ENCODE data around the gene IGSF8.

Gene IGSF8

DNA sequence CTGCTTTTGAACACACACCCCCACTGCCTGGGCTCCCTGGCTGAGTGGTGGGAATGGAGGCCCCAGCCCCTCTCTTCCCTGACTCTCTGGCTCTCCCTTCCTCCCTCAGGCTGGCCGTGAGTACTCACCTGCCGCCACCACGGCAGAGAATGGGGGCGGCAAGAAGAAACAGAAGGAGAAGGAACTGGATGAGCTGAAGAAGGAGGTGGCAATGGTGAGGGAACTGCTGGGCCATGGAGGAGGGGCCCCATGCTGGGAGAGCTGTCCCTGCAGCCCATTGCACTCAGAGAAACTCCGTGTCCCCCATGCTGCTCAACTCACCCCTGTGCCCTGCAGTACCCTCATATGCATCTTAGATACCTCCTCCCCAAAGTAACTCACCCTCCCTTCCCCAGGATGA is 22.4 kb upstream of the IGSF8 start:
- TF ChIP-seq CTCF (IDR thresholded peaks at IDR 0.05; ENCODE audit: borderline replicate concordance, insufficient read depth, low read depth, low read length): no peak

DNA sequence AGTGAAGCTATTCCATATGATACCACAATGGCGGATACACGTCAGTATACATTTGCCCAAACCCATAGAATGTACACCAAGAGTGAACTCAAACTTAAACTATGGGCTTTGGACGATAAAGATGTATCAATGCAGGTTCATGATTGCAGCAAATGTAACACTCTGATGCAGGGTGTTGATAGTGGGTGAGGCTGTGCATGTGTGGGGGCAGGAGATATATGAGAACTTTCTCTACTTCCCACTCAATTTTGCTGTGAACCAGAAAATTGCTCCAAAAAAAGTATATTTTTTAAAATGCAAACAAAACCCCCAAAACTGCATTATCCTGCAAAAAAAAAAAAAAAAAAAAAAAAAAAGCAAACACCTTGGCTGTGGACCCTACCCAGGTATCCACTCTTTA is 20.5 kb upstream of the IGSF8 start:
- TF ChIP-seq CTCF (IDR thresholded peaks at IDR 0.05; ENCODE audit: borderline replicate concordance, insufficient read depth, low read depth, low read length): no peak
- no peak overlapping the region for H3K4me3 ChIP-seq (ENCODE audit: low read depth, low read length)

More for the DNA sequence above, 22.4 kb upstream of the IGSF8 start:
- H3K4me3 ChIP-seq (ENCODE audit: low read depth, low read length): no peak overlapping the region

GRCh38 chr1:160117709-160118183 is 19.3 kb upstream of the IGSF8 start:
- no peak for TF ChIP-seq CTCF (IDR thresholded peaks at IDR 0.05; ENCODE audit: borderline replicate concordance, insufficient read depth, low read depth, low read length)
- H3K4me3 ChIP-seq (ENCODE audit: low read depth, low read length): no peak overlapping the region

- no peak overlapping the region for H3K4me3 ChIP-seq (ENCODE audit: low read depth, low read length)
- TF ChIP-seq CTCF (IDR thresholded peaks at IDR 0.05; ENCODE audit: borderline replicate concordance, insufficient read depth, low read depth, low read length): no peak
Observed at GRCh38 chr1:160117300-160117699, 18.9 kb upstream of the IGSF8 start.

- no peak for TF ChIP-seq CTCF (IDR thresholded peaks at IDR 0.05; ENCODE audit: borderline replicate concordance, insufficient read depth, low read depth, low read length)
- H3K4me3 ChIP-seq (ENCODE audit: low read depth, low read length): no peak overlapping the region
Observed at GRCh38 chr1:160116283-160117147, 18.1 kb upstream of the IGSF8 start.

DNA sequence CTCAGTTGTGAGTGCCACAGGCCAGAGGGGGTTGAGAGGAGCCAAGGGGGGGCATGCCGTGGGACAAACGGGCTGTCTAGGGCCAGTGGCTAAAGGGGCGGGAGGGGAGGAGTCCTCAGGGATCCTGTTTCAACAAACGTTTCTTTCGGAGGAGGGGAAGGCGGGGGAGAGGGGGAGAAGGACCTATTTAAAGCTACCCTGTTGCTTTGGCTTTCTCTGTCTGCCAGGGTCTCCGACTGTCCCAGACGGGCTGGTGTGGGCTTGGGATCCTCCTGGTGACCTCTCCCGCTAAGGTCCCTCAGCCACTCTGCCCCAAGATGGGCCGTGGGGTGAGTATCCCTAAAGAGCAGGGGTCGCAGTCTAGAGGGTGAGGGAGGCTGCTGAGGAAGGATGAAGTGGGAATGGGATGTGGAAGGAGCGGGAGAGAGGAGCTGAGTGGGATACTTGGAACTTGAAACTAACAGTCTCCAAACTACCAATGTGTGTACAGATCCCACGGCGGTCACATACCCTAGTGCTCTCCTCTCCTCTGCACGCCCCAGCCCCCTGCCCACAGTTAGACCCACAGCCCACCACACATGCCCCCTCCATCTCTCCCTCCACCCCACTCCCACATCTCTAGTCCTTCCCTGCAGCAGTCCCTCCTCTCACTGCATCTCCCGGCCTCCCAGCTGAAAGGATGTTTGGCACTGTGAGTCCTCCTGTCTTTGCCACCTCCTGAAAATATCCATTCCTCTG is 17.3 kb upstream of the IGSF8 start, which contains the start of gene ATP1A2:
TSS of gene ATP1A2 (plus strand) at position 215 of the 738 bp plus-strand sequence. CDS start at position 318, 103 bp downstream.
- no peak for TF ChIP-seq CTCF (IDR thresholded peaks at IDR 0.05; ENCODE audit: borderline replicate concordance, insufficient read depth, low read depth, low read length)

More for the DNA sequence above, 17.3 kb upstream of the IGSF8 start, which contains the start of gene ATP1A2:
- no peak within 1 kb of the TSS for H3K4me3 ChIP-seq (ENCODE audit: low read depth, low read length)
